ENCODE results near the gene CFAP97D2.
A peak's percentile ranks its signal among the peaks of the same experiment; 100 is the strongest.
"Not testable (repeated sequence)": the region's sequence is repeated elsewhere in the genome, so short reads cannot be mapped to it uniquely, and the experiment has no call there.

The CFAP97D2 gene

GRCh38 chr13:114155320-114155719 lies 23.7 kb upstream of the CFAP97D2 start:
- H3K4me2 ChIP-seq, result no peak overlapping the region
- no peak overlapping the region for H3K27ac ChIP-seq
- no peak overlapping the region for H3K4me3 ChIP-seq
- no peaks in the 10 kb centered on the region for H4K20me1 ChIP-seq
- no peaks in the 10 kb centered on the region for H3K27me3 ChIP-seq
- TF ChIP-seq Cebpa-rat (IDR thresholded peaks at IDR 0.05), result no peak
- H3K9ac ChIP-seq, result no peak overlapping the region
- peaks cover 57% of the 10 kb centered on the region for H3K4me1 ChIP-seq
- H3K9me3 ChIP-seq, result no peaks in the 10 kb centered on the region
- no peaks in the 10 kb centered on the region for H3K36me3 ChIP-seq

GRCh38 chr13:114155926-114156883 lies 22.9 kb upstream of the CFAP97D2 start:
- Histone ChIP-seq H3K27ac (0 out of 2 replicates have a peak overlapping the region, but pooled peaks have one; percentile 44), H3K27me3 (no peaks in the 10 kb centered on the region), H3K9ac (no peak overlapping the region), H3K4me3 (no peak overlapping the region), H3K4me1 (peaks cover 57% of the 10 kb centered on the region), H3K9me3 (no peaks in the 10 kb centered on the region), H4K20me1 (no peaks in the 10 kb centered on the region), H3K4me2 (no peak overlapping the region), H3K36me3 (no peaks in the 10 kb centered on the region)
- no peak for TF ChIP-seq Cebpa-rat (IDR thresholded peaks at IDR 0.05)

DNA sequence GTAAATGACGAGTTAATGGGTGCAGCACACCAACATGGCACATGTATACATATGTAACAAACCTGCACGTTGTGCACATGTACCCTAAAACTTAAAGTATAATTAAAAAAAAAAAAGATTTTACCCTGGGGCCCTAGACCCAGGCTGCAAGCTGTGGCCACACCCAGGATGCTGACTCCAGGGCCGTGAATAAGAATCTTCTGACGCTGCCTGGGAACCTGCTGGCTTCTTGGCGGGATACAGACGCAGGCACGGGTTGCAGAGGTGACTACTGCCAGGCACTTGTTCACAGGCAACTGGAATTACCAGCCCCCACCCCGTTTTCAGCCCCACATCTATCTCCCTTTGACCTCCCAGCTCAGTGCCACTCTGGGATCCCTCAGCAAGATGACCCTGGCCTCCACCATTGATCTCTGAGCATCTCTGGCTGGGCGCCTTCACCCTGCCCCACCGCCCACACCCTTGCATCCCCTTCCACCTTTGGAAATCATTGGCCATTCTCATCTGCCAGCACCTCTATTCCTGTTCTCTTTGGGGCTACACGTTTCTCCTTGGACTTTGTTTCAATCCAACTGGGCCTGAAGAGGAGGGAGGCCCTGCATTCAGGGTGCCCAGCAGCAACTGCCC lies 21.1 kb upstream of the CFAP97D2 start:
- H3K27me3 ChIP-seq, result no peaks in the 10 kb centered on the region
- H3K36me3 ChIP-seq, result no peaks in the 10 kb centered on the region
- no peak for TF ChIP-seq Cebpa-rat (IDR thresholded peaks at IDR 0.05)
- no peak overlapping the region for H3K4me2 ChIP-seq
- H3K4me3 ChIP-seq, result no peak overlapping the region
- H3K27ac ChIP-seq, result no peak overlapping the region
- H3K9ac ChIP-seq, result no peak overlapping the region
- no peaks in the 10 kb centered on the region for H3K9me3 ChIP-seq
- peaks cover 59% of the 10 kb centered on the region for H3K4me1 ChIP-seq
- H4K20me1 ChIP-seq, result no peaks in the 10 kb centered on the region

GRCh38 chr13:114158869-114159666 lies 20.0 kb upstream of the CFAP97D2 start:
- not testable (repeated sequence) for H3K27ac ChIP-seq, H4K20me1 ChIP-seq, H3K27me3 ChIP-seq, H3K4me3 ChIP-seq, H3K9me3 ChIP-seq, H3K9ac ChIP-seq, H3K36me3 ChIP-seq, H3K4me2 ChIP-seq
- H3K4me1 ChIP-seq, result peaks cover 59% of the 10 kb centered on the region

DNA sequence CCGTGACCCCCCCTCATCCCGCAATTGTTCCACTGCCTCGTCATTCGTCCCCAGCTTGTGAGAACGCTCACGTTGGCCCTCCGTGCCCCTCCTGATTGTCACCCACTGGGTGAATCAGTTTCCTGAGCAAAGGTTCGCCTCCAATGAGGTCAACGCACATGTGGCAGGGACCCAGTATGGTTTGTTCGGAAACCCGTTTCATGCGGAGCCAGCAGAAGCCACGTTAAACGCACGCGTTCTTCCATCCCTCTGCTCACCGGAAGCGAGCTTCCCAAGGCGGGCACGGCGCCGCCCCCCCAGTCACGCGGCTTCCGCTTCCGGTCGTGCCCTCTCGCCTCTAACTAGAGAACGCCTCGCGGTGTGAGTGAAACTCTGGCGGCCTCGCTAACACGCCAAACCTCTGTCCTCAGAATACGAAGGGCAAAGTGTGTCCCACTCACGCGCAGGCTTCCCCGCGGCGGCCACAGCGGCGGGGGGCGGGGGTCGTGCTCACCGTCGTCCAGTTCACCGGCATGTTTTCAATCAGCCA lies 18.0 kb upstream of the CFAP97D2 start:
- H3K4me1 ChIP-seq, result peaks cover 74% of the 10 kb centered on the region
- H3K4me3 ChIP-seq, result no peak overlapping the region
- H3K9me3 ChIP-seq, result no peaks in the 10 kb centered on the region
- no peak overlapping the region for H3K9ac ChIP-seq
- no peak for TF ChIP-seq Cebpa-rat (IDR thresholded peaks at IDR 0.05)
- no peaks in the 10 kb centered on the region for H3K27me3 ChIP-seq
- H4K20me1 ChIP-seq, result no peaks in the 10 kb centered on the region
- H3K36me3 ChIP-seq, result no peaks in the 10 kb centered on the region
- H3K4me2 ChIP-seq, result peak overlapping the region; percentile 92
- peak overlapping the region; percentile 74 for H3K27ac ChIP-seq

DNA sequence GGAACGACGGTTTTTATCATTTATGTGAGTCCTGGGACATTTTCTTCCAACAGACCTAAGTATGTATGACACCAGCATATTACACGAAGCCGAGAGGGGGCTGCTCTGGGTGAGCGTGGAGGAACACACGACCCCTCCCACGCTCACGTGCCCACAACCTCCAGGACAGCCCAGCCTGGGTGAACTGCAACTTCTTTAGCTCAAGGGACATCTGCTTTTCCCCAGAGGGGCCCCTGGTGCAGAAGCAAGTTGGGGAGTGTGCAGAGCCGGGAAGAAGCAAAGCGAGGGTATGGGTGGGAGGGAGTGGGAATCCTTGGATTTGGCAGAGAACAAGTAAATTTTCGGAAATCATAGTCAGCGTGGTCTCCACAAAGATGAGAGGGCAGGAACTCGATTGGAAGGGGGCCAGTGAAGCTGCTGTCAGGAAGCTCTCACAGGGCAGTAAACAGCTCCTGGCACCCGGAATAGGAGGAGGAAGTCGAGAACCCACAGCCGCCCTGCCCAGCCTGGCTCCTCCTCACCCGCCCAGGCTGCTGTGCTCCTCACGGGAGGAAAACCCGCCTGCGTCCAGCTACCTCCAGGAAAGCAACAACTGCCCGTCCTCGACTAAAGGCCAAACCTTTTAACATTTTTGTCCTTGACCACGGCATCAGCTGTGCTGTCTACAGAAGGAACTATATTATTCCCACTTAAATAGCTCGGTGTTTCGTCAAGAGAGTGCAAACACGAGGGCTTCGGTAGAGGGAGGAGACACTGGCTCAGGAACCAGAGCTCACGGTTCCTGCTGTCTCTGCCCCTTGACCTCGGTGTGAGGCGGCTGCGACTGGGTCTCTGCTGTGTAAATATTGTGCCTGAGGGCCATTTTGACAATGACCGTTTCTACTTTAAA lies 17.2 kb upstream of the CFAP97D2 start:
- Histone ChIP-seq H3K36me3 (no peaks in the 10 kb centered on the region), H3K4me2 (peak overlapping the region; percentile 92), H3K9ac (peak overlapping the region; percentile 65), H3K4me1 (peaks cover 77% of the 10 kb centered on the region), H4K20me1 (no peaks in the 10 kb centered on the region), H3K27me3 (no peaks in the 10 kb centered on the region), H3K9me3 (no peaks in the 10 kb centered on the region), H3K4me3 (peak overlapping the region; percentile 53), H3K27ac (peak overlapping the region; percentile 74)
- TF ChIP-seq Cebpa-rat (IDR thresholded peaks at IDR 0.05), result no peak

DNA sequence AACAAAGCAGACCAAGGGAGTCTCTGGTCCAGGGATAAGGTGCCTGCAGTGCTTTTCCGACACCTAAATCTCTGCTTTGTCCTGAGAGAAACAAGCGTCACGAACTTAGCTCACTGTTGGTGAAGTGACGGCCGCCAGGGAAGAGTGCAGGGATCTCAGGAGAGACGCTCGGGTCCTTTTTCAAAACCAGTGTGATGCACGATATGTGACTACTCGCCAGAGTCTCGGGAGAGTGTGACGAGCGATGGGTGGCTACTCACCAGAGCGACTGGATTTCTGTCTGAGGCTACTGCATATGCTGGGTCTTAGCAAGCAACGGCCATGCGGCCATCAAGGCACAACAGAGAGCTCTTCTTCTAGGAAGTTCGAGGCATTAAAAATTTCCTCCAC lies 16.5 kb upstream of the CFAP97D2 start:
- Histone ChIP-seq H3K4me1 (peaks cover 84% of the 10 kb centered on the region), H3K9me3 (no peaks in the 10 kb centered on the region), H3K27ac (peak overlapping the region; percentile 74), H3K27me3 (no peaks in the 10 kb centered on the region), H3K9ac (peak overlapping the region; percentile 65), H3K4me3 (peak overlapping the region; percentile 53; the same call in 1 of the 2 replicates), H4K20me1 (no peaks in the 10 kb centered on the region), H3K4me2 (peak overlapping the region; percentile 92), H3K36me3 (no peaks in the 10 kb centered on the region)
- no peak for TF ChIP-seq Cebpa-rat (IDR thresholded peaks at IDR 0.05)

GRCh38 chr13:114164053-114164452 lies 15.0 kb upstream of the CFAP97D2 start:
- Histone ChIP-seq H3K27me3 (no peaks in the 10 kb centered on the region), H3K4me2 (peak overlapping the region; percentile 92), H3K27ac (peak overlapping the region; percentile 74), H3K9ac (no peak overlapping the region), H3K36me3 (no peaks in the 10 kb centered on the region), H3K4me3 (no peak overlapping the region), H3K9me3 (no peaks in the 10 kb centered on the region), H3K4me1 (peaks cover 89% of the 10 kb centered on the region), H4K20me1 (no peaks in the 10 kb centered on the region)
- TF ChIP-seq Cebpa-rat (IDR thresholded peaks at IDR 0.05), result no peak
